OCI-LY1 (cell line): ENCODE measurements around the gene ZBTB7C.

Experiments used
- H2AFZ ChIP-seq: fragments of 200-600 bp; sonication (generic), shearing (Covaris generic); 2 replicates; pipeline ENCODE4 v1.6.0; 2014; ENCODE audit warnings: antibody characterized with exemption, mild to moderate bottlenecking, low read length
- H3F3A ChIP-seq: fragments of 200-600 bp; sonication (generic), shearing (Covaris generic); 2 replicates; pipeline ENCODE4 v1.6.0; 2014; ENCODE audit warnings: mild to moderate bottlenecking, antibody characterized with exemption, low read length, moderate library complexity; ENCODE audit not compliant: insufficient read depth
- H3K27ac ChIP-seq: fragments of 200-600 bp; sonication (generic); 2 replicates; pipeline ENCODE4 v1.5.1; 2014; ENCODE audit warnings: low read length, mixed run types, mild to moderate bottlenecking, low read depth; ENCODE audit not compliant: poor library complexity, severe bottlenecking
- H3K27me3 ChIP-seq: fragments of 200-600 bp; sonication (generic); 2 replicates; pipeline ENCODE4 v1.6.0; 2014; ENCODE audit warnings: antibody characterized with exemption, mild to moderate bottlenecking, low read length, moderate library complexity; ENCODE audit not compliant: insufficient read depth
- H3K36me3 ChIP-seq: fragments of 200-600 bp; sonication (generic); 2 replicates; pipeline ENCODE4 v1.6.1; 2014; ENCODE audit warnings: mild to moderate bottlenecking, antibody characterized with exemption, low read length, moderate library complexity, mixed read lengths; ENCODE audit not compliant: insufficient read depth
- H3K4me1 ChIP-seq: fragments of 200-600 bp; sonication (generic); 2 replicates; pipeline ENCODE4 v1.5.1; 2014; ENCODE audit warnings: mild to moderate bottlenecking, low read length, moderate library complexity; ENCODE audit not compliant: insufficient read depth, severe bottlenecking
- H3K4me2 ChIP-seq: fragments of 200-600 bp; sonication (generic), shearing (Covaris generic); 2 replicates; pipeline ENCODE4 v1.6.1; 2014; ENCODE audit warnings: low read length
- H3K4me3 ChIP-seq: fragments of 200-600 bp; sonication (generic); 2 replicates; pipeline ENCODE4 v1.5.1; 2014; ENCODE audit warnings: low read length, low read depth, mild to moderate bottlenecking, mixed read lengths; ENCODE audit not compliant: poor library complexity, severe bottlenecking
- H3K79me2 ChIP-seq: fragments of 200-600 bp; shearing (Covaris generic); 2 replicates; pipeline ENCODE4 v1.6.1; 2016; ENCODE audit warnings: mixed run types, low read length, mixed read lengths; ENCODE audit not compliant: insufficient read depth
- H3K9ac ChIP-seq: fragments of 200-600 bp; sonication (generic), shearing (Covaris generic); 2 replicates; pipeline ENCODE4 v1.6.1; 2014; ENCODE audit warnings: mild to moderate bottlenecking, low read length, mixed read lengths
- H3K9me2 ChIP-seq: fragments of 200-600 bp; sonication (generic), shearing (Covaris generic); 2 replicates; pipeline ENCODE4 v1.6.1; 2014; ENCODE audit warnings: low read depth, mild to moderate bottlenecking, low read length, mixed read lengths
- H3K9me3 ChIP-seq: fragments of 200-600 bp; shearing (Covaris generic); 2 replicates; pipeline ENCODE4 v1.6.1; 2014; ENCODE audit warnings: low read length, mixed read lengths
- H4K20me1 ChIP-seq: fragments of 200-600 bp; sonication (generic), shearing (Covaris generic); 2 replicates; pipeline ENCODE4 v1.6.0; 2016; ENCODE audit warnings: mild to moderate bottlenecking, low read length; ENCODE audit not compliant: insufficient read depth
- EZH2 ChIP-seq: fragments of 200-600 bp; sonication (generic), shearing (Covaris generic); IDR thresholded peaks from 2 replicates; pipeline ENCODE4 v1.8.0; 2017; ENCODE audit warnings: borderline replicate concordance, mixed run types, mild to moderate bottlenecking, antibody characterized with exemption, low read length, moderate library complexity, mixed read lengths
- TF ChIP-seq, protein P1 (sequence below): fragments of 200-600 bp; sonication (generic), shearing (Covaris generic); IDR thresholded peaks from 2 replicates; pipeline ENCODE4 v1.5.1; 2017; ENCODE audit warnings: mild to moderate bottlenecking, antibody characterized with exemption, low read length, moderate library complexity, mixed read lengths

ZBTB7C gene

DNA sequence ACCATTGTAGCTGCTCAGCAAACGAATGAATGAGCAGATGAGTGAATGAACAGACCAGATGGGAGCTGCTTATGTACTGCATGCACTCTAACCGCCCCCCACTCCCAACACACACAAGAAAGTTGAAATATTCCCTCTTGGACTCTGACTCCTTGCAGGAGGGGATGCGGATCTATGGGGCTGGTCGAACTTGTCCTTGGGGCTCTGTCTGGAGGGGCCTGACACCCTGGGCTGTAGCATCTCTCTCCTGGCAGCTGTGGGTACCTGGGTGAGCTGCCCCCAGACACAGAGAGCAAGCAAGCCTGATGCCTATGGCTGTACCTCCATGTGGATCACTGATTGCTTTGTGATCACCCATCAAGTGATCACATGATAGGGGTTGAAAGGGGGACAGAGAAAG, 286.4 kb downstream of the ZBTB7C start:
- H3K27me3 ChIP-seq: peaks cover 4% of the 10 kb centered on the region; the same call in 1 of the 2 replicates
- no peak for TF ChIP-seq EZH2
- TF ChIP-seq, protein P1, sequence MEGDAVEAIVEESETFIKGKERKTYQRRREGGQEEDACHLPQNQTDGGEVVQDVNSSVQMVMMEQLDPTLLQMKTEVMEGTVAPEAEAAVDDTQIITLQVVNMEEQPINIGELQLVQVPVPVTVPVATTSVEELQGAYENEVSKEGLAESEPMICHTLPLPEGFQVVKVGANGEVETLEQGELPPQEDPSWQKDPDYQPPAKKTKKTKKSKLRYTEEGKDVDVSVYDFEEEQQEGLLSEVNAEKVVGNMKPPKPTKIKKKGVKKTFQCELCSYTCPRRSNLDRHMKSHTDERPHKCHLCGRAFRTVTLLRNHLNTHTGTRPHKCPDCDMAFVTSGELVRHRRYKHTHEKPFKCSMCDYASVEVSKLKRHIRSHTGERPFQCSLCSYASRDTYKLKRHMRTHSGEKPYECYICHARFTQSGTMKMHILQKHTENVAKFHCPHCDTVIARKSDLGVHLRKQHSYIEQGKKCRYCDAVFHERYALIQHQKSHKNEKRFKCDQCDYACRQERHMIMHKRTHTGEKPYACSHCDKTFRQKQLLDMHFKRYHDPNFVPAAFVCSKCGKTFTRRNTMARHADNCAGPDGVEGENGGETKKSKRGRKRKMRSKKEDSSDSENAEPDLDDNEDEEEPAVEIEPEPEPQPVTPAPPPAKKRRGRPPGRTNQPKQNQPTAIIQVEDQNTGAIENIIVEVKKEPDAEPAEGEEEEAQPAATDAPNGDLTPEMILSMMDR: no peak

DNA sequence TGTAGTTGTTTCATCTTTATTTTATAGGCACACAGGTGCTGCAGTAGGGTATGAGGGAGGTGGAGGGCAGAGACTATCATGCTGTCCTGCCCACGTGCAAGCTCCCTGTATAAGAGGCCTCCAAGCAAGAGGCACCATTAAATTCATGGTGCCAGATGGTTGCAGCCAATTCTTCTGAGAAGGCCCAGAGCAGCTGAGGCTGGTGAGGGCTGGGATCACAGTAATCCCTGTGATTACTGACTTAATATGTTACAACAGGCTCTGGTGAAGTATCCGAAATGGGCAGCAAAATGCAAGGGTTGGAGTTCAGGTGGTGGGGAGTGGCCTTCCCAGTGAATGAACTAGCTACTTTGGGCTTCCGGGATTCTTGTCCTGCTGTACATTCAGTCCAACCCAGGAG, 286.8 kb downstream of the ZBTB7C start:
- Histone ChIP-seq H3K9ac (no peak overlapping the region), H2AFZ (no peak overlapping the region), H4K20me1 (no peaks in the 10 kb centered on the region), H3K4me3 (no peak overlapping the region), H3K9me3 (no peaks in the 10 kb centered on the region), H3K36me3 (no peaks in the 10 kb centered on the region), H3K27me3 (peaks cover 4% of the 10 kb centered on the region; the same call in 1 of the 2 replicates), H3K9me2 (no peaks in the 10 kb centered on the region), H3K4me2 (no peak overlapping the region), H3F3A (no peaks in the 10 kb centered on the region), H3K79me2 (no peaks in the 10 kb centered on the region), H3K4me1 (no peaks in the 10 kb centered on the region), H3K27ac (no peak overlapping the region)
- no peak for TF ChIP-seq EZH2
- TF ChIP-seq, protein P1: no peak

More for the DNA sequence above, 286.4 kb downstream of the ZBTB7C start:
- no peaks in the 10 kb centered on the region for H3K79me2 ChIP-seq
- H4K20me1 ChIP-seq: no peaks in the 10 kb centered on the region
- H3K36me3 ChIP-seq: no peaks in the 10 kb centered on the region
- H3K4me3 ChIP-seq: no peak overlapping the region
- H3F3A ChIP-seq: no peaks in the 10 kb centered on the region
- H3K9ac ChIP-seq: no peak overlapping the region
- no peak overlapping the region for H2AFZ ChIP-seq
- no peaks in the 10 kb centered on the region for H3K9me2 ChIP-seq
- no peaks in the 10 kb centered on the region for H3K4me1 ChIP-seq
- H3K4me2 ChIP-seq: no peak overlapping the region
- H3K27ac ChIP-seq: no peak overlapping the region
- H3K9me3 ChIP-seq: no peaks in the 10 kb centered on the region

DNA sequence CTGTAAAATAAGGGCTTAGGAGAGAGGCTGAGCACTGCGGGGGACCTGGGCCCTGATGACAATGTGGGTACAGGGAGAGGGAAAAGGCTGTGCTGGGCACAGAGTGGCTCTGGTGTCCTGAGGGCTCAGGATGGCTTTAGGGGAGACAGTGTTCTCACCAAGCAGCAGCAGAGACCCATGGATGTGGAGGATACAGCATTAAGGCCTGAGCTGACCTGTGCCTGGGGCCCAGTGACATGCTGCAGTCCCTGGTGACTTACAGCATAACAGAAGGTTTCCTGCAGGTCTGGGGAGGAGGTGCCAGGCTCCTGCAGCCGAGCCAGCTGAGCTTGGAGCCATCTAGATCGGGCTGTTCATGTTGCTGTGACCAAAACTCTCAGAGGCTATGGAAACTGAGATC, 287.4 kb downstream of the ZBTB7C start:
- Histone ChIP-seq H3K4me1 (no peaks in the 10 kb centered on the region), H3K27ac (no peak overlapping the region), H3K4me3 (no peak overlapping the region), H3K4me2 (no peak overlapping the region), H3K9me3 (no peaks in the 10 kb centered on the region), H3K9me2 (no peaks in the 10 kb centered on the region), H3F3A (no peaks in the 10 kb centered on the region), H3K27me3 (peaks cover 4% of the 10 kb centered on the region; the same call in 1 of the 2 replicates), H3K9ac (no peak overlapping the region), H4K20me1 (no peaks in the 10 kb centered on the region), H2AFZ (no peak overlapping the region), H3K36me3 (no peaks in the 10 kb centered on the region), H3K79me2 (no peaks in the 10 kb centered on the region)
- no peak for TF ChIP-seq EZH2
- TF ChIP-seq, protein P1: no peak
